Jurkat, Clone E6-1 (cell line): ENCODE data around the gene EXOG.

Source experiments
- DNase-seq: peaks from one replicate; pipeline ENCODE4 v3.0.0-alpha.2; 2011; ENCODE audit warnings: low read depth, low spot score
- H3K4me3 ChIP-seq: 2 replicates; pipeline ENCODE4 v1.5.1; 2011; ENCODE audit warnings: mild to moderate bottlenecking, low read length, control low read depth, moderate library complexity

Gene EXOG

DNA sequence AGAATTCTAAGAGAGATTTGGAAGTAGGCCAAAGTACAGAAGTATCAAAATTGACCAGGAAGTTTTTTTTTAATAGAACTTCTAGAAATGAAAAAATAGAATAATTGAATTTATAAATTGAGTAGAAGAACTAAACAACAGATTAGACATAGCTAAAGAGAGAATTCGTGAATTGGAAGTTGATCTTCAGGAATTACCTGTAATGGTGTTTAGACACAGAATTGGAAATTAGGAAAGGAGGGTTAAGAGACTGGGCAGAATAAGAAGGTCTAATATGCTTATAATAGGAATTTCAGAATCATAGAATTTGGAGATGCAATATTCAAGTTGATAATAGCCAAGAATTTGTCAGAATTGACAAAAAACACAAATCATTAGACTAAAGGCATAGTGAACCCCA, 26.3 kb upstream of the EXOG start:
- no peak for DNase-seq
- no peak overlapping the region for H3K4me3 ChIP-seq

DNA sequence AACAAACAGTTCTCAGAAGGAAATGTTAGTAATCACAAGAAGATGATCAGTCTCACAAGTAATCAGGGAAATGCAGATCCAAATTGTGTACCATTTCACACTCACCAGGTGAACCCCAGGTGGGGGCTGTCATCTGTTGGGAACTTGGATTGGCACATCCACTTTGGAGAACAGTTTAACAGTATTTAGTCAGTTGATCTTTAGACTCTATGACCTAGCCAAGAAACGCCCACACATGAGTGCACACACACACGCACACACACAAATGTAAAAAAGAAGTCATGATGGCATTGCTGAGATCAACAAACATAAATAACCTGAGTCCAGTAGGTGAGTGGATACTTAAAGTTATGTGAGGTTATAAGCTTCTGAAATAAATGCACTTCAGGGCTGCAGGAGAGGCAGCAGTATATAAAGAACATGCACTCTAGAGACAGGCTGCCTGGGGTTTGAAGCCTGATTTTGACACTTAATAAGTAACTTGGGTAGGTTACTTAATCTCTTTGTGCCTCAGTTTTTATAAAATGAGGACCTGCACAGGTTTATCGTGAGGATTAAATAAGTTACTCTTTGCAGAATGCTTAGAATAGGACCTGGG, 24.8 kb upstream of the EXOG start:
- DNase-seq: no peak
- H3K4me3 ChIP-seq: no peak overlapping the region

DNA sequence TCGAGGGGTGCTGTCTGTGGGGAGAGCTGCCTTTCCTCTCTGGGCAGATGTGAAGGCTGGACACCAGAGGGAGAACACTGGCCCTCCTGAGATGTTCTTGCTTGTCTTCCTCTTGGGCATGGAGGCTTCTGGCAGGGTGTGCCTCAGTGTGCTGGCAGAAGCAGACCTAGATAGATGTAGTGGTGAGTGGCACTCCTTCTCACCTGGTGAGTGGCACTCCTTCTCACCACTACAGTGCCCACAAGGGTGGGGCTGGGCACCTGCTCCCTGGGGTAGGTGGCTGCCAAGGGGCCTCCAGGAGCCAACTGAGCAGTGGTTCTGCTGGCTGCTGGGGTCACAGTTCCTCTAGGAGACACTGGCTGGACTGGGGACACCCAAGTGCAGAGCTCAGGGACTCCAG, 23.8 kb upstream of the EXOG start:
- DNase-seq: no peak

DNA sequence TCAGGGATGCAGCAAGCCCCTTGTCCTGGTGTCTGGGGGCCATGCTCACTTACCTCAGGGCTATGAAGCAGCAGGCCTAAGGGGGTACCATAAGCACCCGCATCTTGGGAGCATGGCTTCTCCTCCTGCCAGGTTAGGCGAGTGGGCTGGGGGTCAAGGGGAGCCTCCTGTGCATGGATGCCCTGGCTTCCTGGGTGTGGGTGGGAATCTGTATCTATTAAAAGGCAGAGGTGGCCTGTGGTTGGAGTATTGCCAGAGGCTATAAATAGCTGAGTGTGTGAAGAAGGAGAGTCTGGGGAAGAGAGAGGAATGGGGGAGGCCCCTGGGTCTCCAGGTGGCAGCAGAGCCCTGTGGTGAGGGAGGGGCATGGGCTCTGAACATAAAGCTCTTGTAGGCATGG, 22.9 kb upstream of the EXOG start:
- no peak overlapping the region for H3K4me3 ChIP-seq
- peak; percentile 49 for DNase-seq

More for the DNA sequence above, 23.8 kb upstream of the EXOG start:
- no peak overlapping the region for H3K4me3 ChIP-seq

DNA sequence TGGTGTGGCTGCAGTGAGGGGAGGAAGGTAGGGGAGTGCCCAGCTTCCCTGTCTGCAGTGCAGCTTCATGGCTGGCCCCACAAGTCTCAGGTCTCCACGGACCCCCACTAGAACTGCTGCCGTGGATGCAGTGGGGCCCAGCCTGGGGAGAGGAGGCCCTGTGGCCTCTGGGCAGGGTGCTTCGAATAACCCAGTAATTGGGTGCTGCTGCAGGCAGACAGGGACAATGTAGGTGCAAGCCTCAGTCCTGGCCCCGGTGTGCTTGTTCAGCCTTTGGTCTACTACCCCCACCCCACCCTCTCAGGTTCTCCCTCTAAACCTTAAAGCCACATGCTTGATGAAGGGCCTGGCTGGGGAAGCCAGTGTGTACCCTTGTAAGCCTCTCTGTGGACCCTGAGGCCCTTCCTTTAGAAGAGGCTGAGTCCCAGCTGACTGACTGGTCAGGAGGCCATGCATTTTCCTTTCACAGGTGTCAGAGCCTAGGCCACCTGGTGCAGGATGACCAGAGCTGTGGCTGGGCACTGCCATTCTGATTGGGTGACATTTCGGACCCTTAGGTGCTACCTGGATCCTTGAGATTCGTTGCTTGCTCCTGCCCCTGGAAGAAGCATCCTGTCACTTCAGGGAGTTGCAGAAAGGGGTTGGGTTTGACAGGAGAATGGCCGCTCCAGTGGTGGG, 21.1 kb upstream of the EXOG start:
- H3K4me3 ChIP-seq: no peak overlapping the region
- DNase-seq: no peak

DNA sequence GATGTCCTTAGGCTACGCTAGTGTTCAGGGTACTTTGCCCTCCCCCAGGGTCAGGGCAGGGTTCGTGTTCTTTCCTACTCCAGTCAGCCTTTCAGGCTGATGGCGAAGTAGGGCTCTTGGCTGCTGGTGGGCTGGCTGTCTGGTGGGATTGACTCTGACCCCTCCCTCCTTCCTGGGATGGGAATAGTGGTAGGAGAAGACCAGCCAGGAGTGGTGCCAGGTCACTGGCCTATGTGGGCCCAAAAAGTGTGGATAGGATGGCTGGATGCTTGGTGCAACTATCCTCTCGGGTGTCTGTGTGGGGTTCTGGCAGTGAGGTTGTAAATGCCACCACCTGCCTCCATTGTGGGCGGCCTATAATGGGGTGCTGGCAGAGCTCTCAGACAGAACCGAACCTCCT, 20.4 kb upstream of the EXOG start:
- H3K4me3 ChIP-seq: no peak overlapping the region
- no peak for DNase-seq

DNA sequence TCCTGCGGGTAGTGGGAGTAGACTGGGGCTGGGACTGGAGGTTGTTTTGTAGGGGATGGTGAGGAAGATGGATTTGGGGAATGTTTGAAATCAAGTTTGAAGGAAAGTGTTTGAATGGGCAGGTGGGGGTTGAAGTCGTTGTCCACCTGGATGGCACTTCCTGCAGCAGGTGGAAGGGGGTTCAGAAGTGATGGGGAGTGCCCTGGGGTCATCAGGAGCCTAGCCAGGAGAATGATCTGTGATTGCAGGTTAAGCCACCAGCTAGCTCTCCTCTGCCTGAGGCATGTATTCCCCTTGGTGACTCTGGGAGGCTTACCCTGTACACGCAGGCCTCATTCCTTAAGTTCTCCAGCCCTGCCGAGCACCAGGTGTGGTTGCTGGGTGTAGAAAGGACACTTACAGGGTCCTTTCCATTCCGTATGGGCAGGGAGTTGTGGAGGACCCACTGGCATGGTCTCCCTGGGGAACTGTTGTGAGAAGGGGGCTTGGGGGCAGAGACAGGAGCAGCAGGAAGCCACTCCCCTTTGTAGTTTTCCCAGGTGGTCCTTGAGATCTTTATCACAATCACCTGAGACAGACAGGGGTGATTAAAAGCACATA, 19.9 kb upstream of the EXOG start:
- H3K4me3 ChIP-seq: no peak overlapping the region
- DNase-seq: no peak

DNA sequence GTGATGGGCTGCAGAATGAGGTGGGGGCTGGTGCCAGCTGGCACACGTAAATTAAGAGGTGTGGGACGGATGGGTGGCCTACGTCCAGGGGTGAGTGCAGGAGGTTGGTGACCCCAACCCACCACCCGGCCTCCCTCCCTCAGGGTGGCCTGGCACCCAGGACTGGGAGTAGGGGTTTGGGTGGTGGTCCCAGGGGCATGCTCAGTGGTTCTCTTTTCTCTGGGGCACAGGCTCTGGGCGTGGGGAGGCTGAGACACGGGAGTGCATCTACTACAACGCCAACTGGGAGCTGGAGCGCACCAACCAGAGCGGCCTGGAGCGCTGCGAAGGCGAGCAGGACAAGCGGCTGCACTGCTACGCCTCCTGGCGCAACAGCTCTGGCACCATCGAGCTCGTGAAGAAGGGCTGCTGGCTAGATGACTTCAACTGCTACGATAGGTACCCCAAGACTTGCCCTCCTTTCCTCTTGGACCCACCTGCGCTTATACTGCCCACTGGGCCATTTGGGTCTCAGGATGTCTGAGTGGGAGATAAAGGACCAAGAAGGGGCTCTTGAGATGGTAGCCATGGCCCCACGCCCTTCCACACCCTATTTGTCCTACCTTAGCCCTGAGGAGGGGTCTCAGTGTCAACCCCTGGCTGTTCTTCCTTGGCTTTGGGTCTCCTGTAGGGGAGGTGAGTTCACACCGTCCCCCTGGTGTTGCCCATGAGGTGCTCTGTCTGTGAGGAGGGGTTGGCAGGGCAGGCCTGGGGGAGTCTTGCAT, 18.9 kb upstream of the EXOG start:
- DNase-seq: no peak
- H3K4me3 ChIP-seq: no peak overlapping the region

DNA sequence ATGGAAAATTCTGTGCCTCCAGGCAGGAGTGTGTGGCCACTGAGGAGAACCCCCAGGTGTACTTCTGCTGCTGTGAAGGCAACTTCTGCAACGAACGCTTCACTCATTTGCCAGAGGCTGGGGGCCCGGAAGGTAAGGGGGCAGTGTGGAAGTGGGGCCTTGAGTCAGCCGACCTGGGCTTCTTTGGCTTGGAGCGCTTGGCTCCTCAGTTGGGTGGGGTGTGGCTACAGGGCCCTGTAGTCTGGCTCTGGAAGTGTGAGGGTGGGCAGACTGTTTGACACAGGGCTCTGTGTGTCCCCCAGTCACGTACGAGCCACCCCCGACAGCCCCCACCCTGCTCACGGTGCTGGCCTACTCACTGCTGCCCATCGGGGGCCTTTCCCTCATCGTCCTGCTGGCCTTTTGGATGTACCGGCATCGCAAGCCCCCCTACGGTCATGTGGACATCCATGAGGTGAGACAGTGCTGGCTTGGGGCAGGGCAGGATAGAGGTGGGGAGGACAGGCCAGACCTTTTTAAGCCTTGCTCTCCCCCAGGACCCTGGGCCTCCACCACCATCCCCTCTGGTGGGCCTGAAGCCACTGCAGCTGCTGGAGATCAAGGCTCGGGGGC, 18.2 kb upstream of the EXOG start:
- H3K4me3 ChIP-seq: no peak overlapping the region
- no peak for DNase-seq

DNA sequence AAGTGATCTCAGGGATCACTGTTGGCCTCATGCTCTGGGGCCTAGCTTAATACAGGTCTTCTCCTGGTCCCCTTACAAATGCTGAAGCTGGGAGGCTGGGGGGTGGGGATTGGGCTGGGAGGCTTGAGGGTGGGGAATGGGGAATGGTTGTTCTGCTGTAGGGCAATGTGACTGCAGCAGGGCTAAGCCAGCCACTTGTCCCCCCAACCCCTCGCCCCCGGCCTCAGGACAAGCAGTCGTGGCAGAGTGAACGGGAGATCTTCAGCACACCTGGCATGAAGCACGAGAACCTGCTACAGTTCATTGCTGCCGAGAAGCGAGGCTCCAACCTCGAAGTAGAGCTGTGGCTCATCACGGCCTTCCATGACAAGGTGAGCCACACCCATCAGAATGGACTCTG, 17.2 kb upstream of the EXOG start:
- no peak for DNase-seq
- H3K4me3 ChIP-seq: no peak overlapping the region

DNA sequence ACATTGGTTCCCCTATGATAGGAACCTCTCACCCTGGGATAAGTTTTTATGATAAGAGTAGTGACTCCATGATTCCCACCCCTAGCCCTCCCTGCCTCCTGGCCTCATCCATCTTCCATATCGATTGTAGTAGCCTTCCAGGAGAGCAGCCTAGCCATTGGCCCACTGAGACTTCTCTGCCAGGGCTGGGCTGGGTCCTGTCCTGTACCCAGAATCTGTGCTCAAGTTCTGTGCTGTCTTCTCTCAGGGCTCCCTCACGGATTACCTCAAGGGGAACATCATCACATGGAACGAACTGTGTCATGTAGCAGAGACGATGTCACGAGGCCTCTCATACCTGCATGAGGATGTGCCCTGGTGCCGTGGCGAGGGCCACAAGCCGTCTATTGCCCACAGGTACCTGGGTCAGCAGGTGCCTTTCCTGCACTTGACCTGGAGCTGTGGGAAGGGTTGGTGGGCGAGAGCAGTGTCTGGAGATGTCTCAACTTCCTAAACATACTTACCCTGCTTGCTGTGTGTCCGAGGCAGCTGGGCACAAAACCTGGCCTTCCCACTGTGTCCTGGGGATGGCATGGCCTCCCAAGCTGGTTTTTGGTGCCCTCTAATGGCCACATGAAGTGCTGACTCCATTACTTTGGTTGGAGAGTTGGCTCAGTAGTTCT, 16.6 kb upstream of the EXOG start:
- DNase-seq: peak; percentile 29
- no peak overlapping the region for H3K4me3 ChIP-seq

DNA sequence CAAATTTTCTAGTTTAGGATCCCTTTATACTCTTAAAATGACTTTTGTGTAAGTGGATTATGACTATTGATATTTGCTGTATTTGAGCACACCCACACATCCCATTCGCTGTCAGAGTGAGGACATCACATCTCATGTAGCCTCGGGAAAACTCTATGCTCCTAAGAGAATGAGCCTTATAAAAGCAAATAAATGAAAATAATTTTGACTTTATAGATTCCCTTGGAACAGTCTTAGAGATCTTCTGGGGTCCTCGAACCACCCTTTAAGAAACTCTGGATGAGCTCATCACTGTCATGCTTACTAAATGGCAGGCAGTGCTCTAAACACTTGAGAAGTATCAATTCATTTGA, 16.1 kb upstream of the EXOG start:
- no peak overlapping the region for H3K4me3 ChIP-seq
- DNase-seq: no peak

DNA sequence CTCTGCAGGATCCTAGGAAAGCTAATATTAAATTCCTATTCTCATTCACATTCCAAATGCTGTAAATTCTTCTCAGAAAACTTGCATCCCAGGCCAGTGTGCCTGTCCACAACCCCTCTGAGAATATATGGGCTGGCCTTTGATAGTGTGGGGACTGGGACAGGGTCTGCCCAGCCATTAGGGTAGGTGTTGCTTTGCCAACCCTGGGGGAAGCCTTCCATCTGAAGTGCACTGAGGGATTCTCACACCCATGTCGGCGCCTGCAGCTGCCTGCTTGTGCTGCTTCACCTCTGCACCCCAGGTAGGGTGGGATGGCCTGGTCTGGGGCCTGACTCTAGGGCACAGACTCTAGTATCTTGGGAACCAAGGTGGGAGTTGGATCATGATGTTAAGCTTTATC, 15.2 kb upstream of the EXOG start:
- H3K4me3 ChIP-seq: no peak overlapping the region
- no peak for DNase-seq

DNA sequence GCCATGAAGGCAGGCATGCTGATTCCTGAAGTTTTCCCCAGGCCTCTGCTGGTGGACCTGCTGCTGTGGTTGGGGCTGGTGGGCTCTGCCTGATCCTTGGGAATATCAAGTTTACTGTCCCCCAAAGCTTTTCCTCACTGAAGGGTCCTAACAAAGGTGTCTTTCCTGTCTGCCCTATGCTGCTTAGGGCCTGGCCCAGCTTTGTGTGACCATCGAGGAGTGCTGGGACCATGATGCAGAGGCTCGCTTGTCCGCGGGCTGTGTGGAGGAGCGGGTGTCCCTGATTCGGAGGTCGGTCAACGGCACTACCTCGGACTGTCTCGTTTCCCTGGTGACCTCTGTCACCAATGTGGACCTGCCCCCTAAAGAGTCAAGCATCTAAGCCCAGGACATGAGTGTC, 13.2 kb upstream of the EXOG start:
- DNase-seq: no peak
- no peak overlapping the region for H3K4me3 ChIP-seq

DNA sequence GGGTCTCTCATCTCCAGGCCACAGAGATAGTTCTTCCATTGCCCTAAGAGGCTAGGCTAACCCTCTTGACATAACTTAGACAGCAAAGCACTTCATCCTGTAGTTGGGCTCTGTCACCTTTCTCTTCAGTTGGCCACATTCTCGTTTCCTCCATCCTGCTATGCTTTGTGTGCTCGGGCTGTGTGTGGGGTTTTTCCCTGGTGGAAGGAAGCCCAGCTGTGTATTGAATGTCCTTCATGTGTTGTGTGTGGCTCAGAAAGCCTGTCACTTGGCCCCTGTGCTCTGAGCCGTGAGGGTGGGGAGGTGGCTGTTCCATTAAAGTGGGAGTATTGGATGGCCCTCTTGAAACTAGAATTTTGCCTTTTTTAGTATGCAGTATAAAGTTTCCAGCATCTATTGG, 8.8 kb upstream of the EXOG start:
- no peak overlapping the region for H3K4me3 ChIP-seq
- no peak for DNase-seq

DNA sequence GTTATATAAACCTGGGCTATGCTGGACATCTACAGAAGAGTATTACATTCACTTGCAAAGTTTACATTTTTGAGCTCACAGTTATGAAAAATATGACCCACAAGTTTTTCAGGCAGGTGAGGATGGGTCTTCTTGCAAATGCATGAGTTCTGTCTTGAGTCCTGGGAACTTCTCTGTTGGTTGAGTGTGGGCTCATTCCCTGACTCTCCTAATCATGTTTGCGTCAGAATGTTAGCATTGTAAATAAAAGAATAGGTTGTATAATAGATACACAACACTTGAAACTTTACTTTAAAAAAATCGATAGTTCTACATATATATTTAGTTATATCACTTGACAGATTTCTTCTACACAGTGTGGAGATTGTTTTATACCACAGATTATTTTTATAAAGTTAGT, 7.2 kb upstream of the EXOG start:
- no peak for DNase-seq

DNA sequence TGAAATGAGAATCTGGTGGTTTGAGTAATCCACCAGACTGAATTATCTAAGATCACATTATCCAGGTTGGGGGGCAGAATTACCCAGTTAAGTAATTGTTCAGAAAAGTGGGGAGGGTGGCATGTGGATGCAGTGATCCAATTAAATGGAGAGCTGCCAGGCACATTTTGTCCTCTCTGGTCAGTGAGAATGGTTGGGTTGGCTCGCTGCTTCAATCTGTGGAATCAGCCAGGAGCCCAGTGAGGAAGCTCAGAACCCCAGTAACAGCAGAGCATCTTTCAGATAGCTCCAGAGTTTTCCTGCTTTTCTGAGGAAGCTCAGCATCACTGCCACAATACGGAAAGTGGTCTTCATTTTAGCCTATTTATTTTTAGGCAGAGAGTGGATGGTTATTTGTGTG, 6.4 kb upstream of the EXOG start:
- DNase-seq: no peak
- H3K4me3 ChIP-seq: no peak overlapping the region

More for the DNA sequence above, 7.2 kb upstream of the EXOG start:
- no peak overlapping the region for H3K4me3 ChIP-seq

DNA sequence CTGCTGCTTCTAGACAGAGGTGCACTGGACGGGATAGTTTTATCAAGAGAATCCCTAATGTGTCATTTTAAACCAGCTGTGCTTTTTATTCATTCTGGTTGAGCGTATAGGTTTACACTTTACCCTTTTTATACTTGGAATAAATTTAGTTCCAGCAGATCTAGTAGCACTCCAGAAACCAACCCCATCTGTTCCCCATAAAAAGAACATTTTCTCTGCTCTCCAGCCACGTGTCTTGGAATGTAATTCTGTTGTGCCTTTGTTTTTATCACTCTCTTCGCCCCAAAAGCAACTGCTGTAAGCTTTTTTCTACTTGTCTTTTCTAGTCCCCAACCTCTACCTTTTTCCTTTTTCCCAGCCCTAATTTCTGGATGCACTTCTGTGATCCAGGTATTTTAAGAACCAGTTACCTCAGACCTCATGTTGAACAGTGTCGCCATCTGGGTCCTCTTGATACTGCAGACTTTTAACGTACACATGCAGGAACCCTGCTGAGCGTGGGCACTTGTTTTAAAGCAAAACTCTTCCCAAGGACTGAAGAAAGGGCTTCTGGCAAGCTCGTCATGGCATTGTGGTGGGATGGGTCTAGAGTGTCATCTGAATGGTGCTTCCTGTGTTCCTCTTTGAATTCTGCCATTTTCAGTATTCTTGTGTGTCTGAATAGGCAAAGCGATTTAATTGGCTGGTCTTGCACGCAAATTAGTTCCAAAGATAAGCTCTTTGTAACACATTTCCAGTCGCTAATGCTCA, 5.7 kb upstream of the EXOG start:
- no peak overlapping the region for H3K4me3 ChIP-seq
- DNase-seq: peak; percentile 14

DNA sequence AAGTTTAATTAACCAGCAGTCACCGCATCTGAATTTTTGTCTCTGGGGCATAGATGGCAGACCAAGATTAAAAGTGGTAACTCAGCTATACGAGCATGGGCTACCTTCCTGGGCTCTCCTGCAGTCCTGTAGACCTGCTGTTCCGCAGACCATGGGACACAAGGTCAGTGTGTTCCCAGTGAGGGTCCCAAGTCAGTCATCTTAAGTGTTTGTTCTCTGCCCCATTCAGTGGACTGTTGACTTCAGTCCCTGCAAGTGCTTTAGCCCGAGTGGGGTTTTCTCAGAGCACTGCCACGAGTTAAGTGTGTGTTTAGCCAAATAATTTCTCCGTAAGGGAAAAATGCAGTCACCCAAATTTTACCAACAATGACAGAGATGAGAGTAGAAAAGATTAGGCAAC, 4.9 kb upstream of the EXOG start:
- DNase-seq: no peak
- H3K4me3 ChIP-seq: no peak overlapping the region
